HCT116 (cell line): ENCODE data around the gene LRRC4C. TPM values are rescaled to one million over a fixed set of nuclear protein-coding genes. Genes with fewer than 3 reads are reported as not detected.

Experiments
- ATAC-seq: fragments of 200-7000 bp; cut with Tn5 transposase; 2 replicates; pipeline ENCODE4 v1.9.1; 2020; ENCODE audit warnings: mild to moderate bottlenecking, moderate library complexity
- BruUV-seq: library from RNA; stranded (reverse); fragments of 400-500 nt; replicated peaks from 2 replicates; lab custom pipeline; 2021; lab: Mats Ljungman, UMichigan
- CTCF ChIA-PET: fragments of 300-600 bp; sonication (Branson Sonifier 250); formaldehyde crosslinking; loops from one replicate; lab custom pipeline; 2021; ENCODE audit warnings: antibody characterized with exemption; lab: Charles Lee
- POLR2A ChIA-PET: fragments of 300-600, 350-600 bp; sonication (Branson Sonifier 250); formaldehyde crosslinking; loops from one replicate; lab custom pipeline; 2021; ENCODE audit warnings: antibody characterized with exemption; lab: Charles Lee
- RAD21 ChIA-PET, 2 experiments: fragments of 300-600 bp; sonication (Branson Sonifier 250); formaldehyde crosslinking; loops; one replicate each; lab custom pipeline; 2023; ENCODE audit warnings: low total read pairs in 2 of 2; ENCODE audit not compliant: uncharacterized antibody in 2 of 2, unreplicated experiment in 2 of 2, low non-redundant PET in 1 of 2; lab: Charles Lee
- DNase-seq: peaks from one replicate; pipeline ENCODE4 v3.0.0-alpha.2; 2010; ENCODE audit warnings: low read depth, low spot score
- H2AFZ ChIP-seq: fragments of 200-600 bp; shearing (Covaris generic), sonication (generic); 2 replicates; pipeline ENCODE4 v1.6.1; 2017; ENCODE audit warnings: low read depth, mixed run types, mixed read lengths, antibody characterized with exemption, low read length; ENCODE audit not compliant: poor library complexity, severe bottlenecking
- H3K27ac ChIP-seq: 2 replicates; pipeline ENCODE4 v1.5.1; 2012; ENCODE audit warnings: low read depth, low read length
- H3K27me3 ChIP-seq: fragments of 200-600 bp; sonication (generic); 2 replicates; pipeline ENCODE4 v1.6.1; 2016; ENCODE audit warnings: mixed run types, low read length, mixed read lengths; ENCODE audit not compliant: insufficient read depth
- H3K36me3 ChIP-seq, 2 experiments: fragments of 200-500 bp in 1 of 2; fragments of 200-600 bp in 1 of 2; sonication (Bioruptor generic) in 1 of 2; sonication (generic) in 1 of 2; 2 replicates each; pipeline versions ENCODE4 v1.5.1 to v1.6.1; 2014 to 2016; ENCODE audit warnings: low read length in 2 of 2, inconsistent platforms in 1 of 2, mixed read lengths in 1 of 2, mixed run types in 1 of 2; ENCODE audit not compliant: insufficient read depth in 2 of 2, control insufficient read depth in 1 of 2
- H3K4me1 ChIP-seq, 2 experiments: fragments of 200-600 bp in 1 of 2; sonication (generic) in 1 of 2; 2 replicates each; pipeline versions ENCODE4 v1.5.1 to v1.6.1; 2012 to 2017; ENCODE audit warnings: low read length in 2 of 2, inconsistent platforms in 1 of 2, mild to moderate bottlenecking in 1 of 2, mixed read lengths in 1 of 2, mixed run types in 1 of 2, moderate library complexity in 1 of 2; ENCODE audit not compliant: insufficient read depth in 2 of 2, control insufficient read depth in 1 of 2
- H3K4me2 ChIP-seq: fragments of 200-600 bp; sonication (generic); 2 replicates; pipeline ENCODE4 v1.6.1; 2017; ENCODE audit warnings: mixed run types, low read length, mixed read lengths
- H3K4me3 ChIP-seq, 2 experiments: fragments of 200-600 bp in 1 of 2; sonication (generic) in 1 of 2; replicated peaks in 1 of 2; 2 replicates each; pipeline ENCODE4 v1.5.1; 2011 to 2016; ENCODE audit warnings: low read length in 2 of 2, control low read depth in 1 of 2, low read depth in 1 of 2, mild to moderate bottlenecking in 1 of 2, mixed read lengths in 1 of 2, mixed run types in 1 of 2
- H3K79me2 ChIP-seq: fragments of 200-600 bp; sonication (generic); 2 replicates; pipeline ENCODE4 v1.6.1; 2017; ENCODE audit warnings: mild to moderate bottlenecking, mixed run types, low read length, moderate library complexity, mixed read lengths; ENCODE audit not compliant: insufficient read depth
- H3K9ac ChIP-seq: fragments of 200-600 bp; sonication (generic); 2 replicates; pipeline ENCODE4 v1.6.1; 2016; ENCODE audit warnings: low read length, mixed read lengths
- H3K9me2 ChIP-seq: fragments of 200-600 bp; sonication (generic), shearing (Covaris generic); 2 replicates; pipeline ENCODE4 v1.6.1; 2017; ENCODE audit warnings: mixed run types, mild to moderate bottlenecking, moderate library complexity; ENCODE audit not compliant: insufficient read depth
- H3K9me3 ChIP-seq, 2 experiments: fragments of 200-500 bp in 1 of 2; fragments of 200-600 bp in 1 of 2; sonication (Bioruptor generic) in 1 of 2; sonication (generic) in 1 of 2; 2 replicates each; pipeline ENCODE4 v1.6.1; 2014 to 2017; ENCODE audit warnings: low read length in 2 of 2, mixed read lengths in 2 of 2, inconsistent platforms in 1 of 2, low read depth in 1 of 2, mild to moderate bottlenecking in 1 of 2, mixed run types in 1 of 2, moderate library complexity in 1 of 2; ENCODE audit not compliant: control insufficient read depth in 1 of 2, insufficient read depth in 1 of 2
- H4K20me1 ChIP-seq: fragments of 200-600 bp; sonication (generic), shearing (Covaris generic); 2 replicates; pipeline ENCODE4 v1.6.1; 2017; ENCODE audit warnings: mixed run types, mild to moderate bottlenecking, moderate library complexity; ENCODE audit not compliant: insufficient read depth
- CBX3 ChIP-seq: IDR thresholded peaks from 2 replicates; pipeline ENCODE4 v1.6.1; 2012; ENCODE audit warnings: low read depth
- CEBPB ChIP-seq: IDR thresholded peaks from 2 replicates; pipeline ENCODE4 v1.6.1; 2012; ENCODE audit warnings: low read depth
- CTCF ChIP-seq, 3 experiments: fragments of 200-600 bp in 1 of 3; sonication (generic) in 1 of 3; IDR thresholded peaks in 2 of 3; conservative IDR thresholded peaks in 1 of 3; 2 replicates each; pipeline ENCODE4 v1.5.1; 2012 to 2017; ENCODE audit warnings: low read depth in 2 of 3, low read length in 2 of 3, antibody characterized with exemption in 1 of 3, borderline replicate concordance in 1 of 3, control low read depth in 1 of 3, mild to moderate bottlenecking in 1 of 3, mixed read lengths in 1 of 3, mixed run types in 1 of 3, moderate library complexity in 1 of 3; ENCODE audit not compliant: insufficient read depth in 1 of 3
- EGR1 ChIP-seq: IDR thresholded peaks from 2 replicates; pipeline ENCODE4 v1.6.1; 2012; ENCODE audit warnings: low read depth
- EZH2 ChIP-seq: fragments of 200-600 bp; sonication (generic); IDR thresholded peaks from 2 replicates; pipeline ENCODE4 v1.6.1; 2017; ENCODE audit warnings: antibody characterized with exemption, mixed run types
- EZH2phosphoT487 ChIP-seq: fragments of 200-600 bp; IDR thresholded peaks from 2 replicates; pipeline ENCODE4 v1.6.1; 2018; ENCODE audit warnings: antibody characterized with exemption, borderline replicate concordance
- JUND ChIP-seq: IDR thresholded peaks from 2 replicates; pipeline ENCODE4 v1.6.1; 2012
- POLR2AphosphoS5 ChIP-seq: IDR thresholded peaks from 2 replicates; pipeline ENCODE4 v1.6.1; 2011; ENCODE audit warnings: mild to moderate bottlenecking, low read depth, low read length, moderate library complexity
- RAD21 ChIP-seq: IDR thresholded peaks from 2 replicates; pipeline ENCODE4 v1.6.1; 2012; ENCODE audit warnings: low read depth, mild to moderate bottlenecking
- SRF ChIP-seq: IDR thresholded peaks from 2 replicates; pipeline ENCODE4 v1.6.1; 2012; ENCODE audit warnings: low read depth
- TCF7L2 ChIP-seq: IDR thresholded peaks from 2 replicates; pipeline ENCODE4 v1.7.0; 2011; ENCODE audit warnings: borderline replicate concordance, inconsistent platforms; ENCODE audit not compliant: insufficient read depth, insufficient read length; ENCODE audit errors: extremely low read depth
- ZBTB33 ChIP-seq: IDR thresholded peaks from 2 replicates; pipeline ENCODE4 v1.6.1; 2011; ENCODE audit warnings: mild to moderate bottlenecking, low read length, moderate library complexity; ENCODE audit not compliant: insufficient replicate concordance; ENCODE audit errors: extremely low read depth
- ZFX ChIP-seq: fragments of 450-650 bp; IDR thresholded peaks from 2 replicates; pipeline ENCODE4 v1.6.1; 2017
- intact Hi-C: fragments of 100-400 bp; cut with micrococcal nuclease; formaldehyde crosslinking; loops from 2 replicates; pipeline ENCODE4 v1.10.0; 2022
- total RNA-seq: library from RNA; stranded (reverse); gene quantifications from one replicate; pipeline ENCODE4 v1.2.1, GENCODE V29; 2021; ENCODE audit not compliant: unreplicated experiment

LRRC4C gene
- total RNA-seq, 1 experiment from 2014 or later: not detected

GRCh38 chr11:40391679-40392078 is 1067.8 kb downstream of the LRRC4C start:
- ATAC-seq (no peak), DNase-seq (no peak)
- Histone ChIP-seq H3K9me3 (peaks cover 18 to 32% of the 10 kb centered on the region in 2 experiments; a peak in 2 of 4 replicates), H3K9me2 (no peaks in the 10 kb centered on the region), H2AFZ (no peak overlapping the region), H3K79me2 (no peaks in the 10 kb centered on the region), H3K9ac (no peak overlapping the region), H3K4me1 (no peaks in the 10 kb centered on the region), H4K20me1 (no peaks in the 10 kb centered on the region), H3K27ac (no peak overlapping the region), H3K36me3 (no peaks in the 10 kb centered on the region), H3K27me3 (no peaks in the 10 kb centered on the region), H3K4me3 (no peak overlapping the region), H3K4me2 (no peak overlapping the region)
- ChIA-PET POLR2A (no interaction called here), RAD21 (no interaction called here), CTCF (no interaction called here)
- intact Hi-C loops: no loop called here
- no peak for TF ChIP-seq CEBPB
- no peak for TF ChIP-seq EZH2phosphoT487
- TF ChIP-seq POLR2AphosphoS5: no peak
- no peak for TF ChIP-seq ZFX
- no peak for TF ChIP-seq EGR1
- TF ChIP-seq JUND: no peak
- no peak for TF ChIP-seq ZBTB33
- BruUV-seq: no TSS peak

- DNase-seq (no peak), ATAC-seq (no peak)
- RAD21 ChIA-PET: no interaction called here
- Histone ChIP-seq H3K9me2 (no peaks in the 10 kb centered on the region), H3K9ac (no peak overlapping the region), H3K4me1 (no peaks in the 10 kb centered on the region), H4K20me1 (no peaks in the 10 kb centered on the region), H3K27me3 (no peaks in the 10 kb centered on the region), H3K27ac (no peak overlapping the region), H3K36me3 (no peaks in the 10 kb centered on the region), H2AFZ (no peak overlapping the region), H3K4me2 (no peak overlapping the region), H3K79me2 (no peaks in the 10 kb centered on the region), H3K9me3 (peaks cover 20 to 24% of the 10 kb centered on the region in 2 experiments; a peak in 2 of 4 replicates), H3K4me3 (no peak overlapping the region)
- POLR2A ChIA-PET: no interaction called here
- intact Hi-C loops: no loop called here
- BruUV-seq: no TSS peak
- CTCF ChIA-PET: no interaction called here
- no peak for TF ChIP-seq POLR2AphosphoS5
- no peak for TF ChIP-seq JUND
- TF ChIP-seq CEBPB: no peak
- no peak for TF ChIP-seq SRF
- no peak for TF ChIP-seq CTCF (IDR thresholded peaks at IDR 0.05 in 2 of 3, conservative IDR thresholded peaks at IDR 0.05 in 1 of 3; ENCODE audit: borderline replicate concordance in 1 of 3, insufficient read depth in 1 of 3, low read depth in 2 of 3, low read length in 2 of 3)
- no peak for TF ChIP-seq CBX3
- TF ChIP-seq RAD21: no peak
- no peak for TF ChIP-seq TCF7L2
- TF ChIP-seq EZH2: no peak
- no peak for TF ChIP-seq EZH2phosphoT487
Observed at GRCh38 chr11:40388097-40388818, 1071.2 kb downstream of the LRRC4C start.
